ENCODE data around the gene ACLY.
"Not testable (repeated sequence)": the region's sequence is repeated elsewhere in the genome, so short reads cannot be mapped to it uniquely, and the experiment has no call there.

The ACLY gene

DNA sequence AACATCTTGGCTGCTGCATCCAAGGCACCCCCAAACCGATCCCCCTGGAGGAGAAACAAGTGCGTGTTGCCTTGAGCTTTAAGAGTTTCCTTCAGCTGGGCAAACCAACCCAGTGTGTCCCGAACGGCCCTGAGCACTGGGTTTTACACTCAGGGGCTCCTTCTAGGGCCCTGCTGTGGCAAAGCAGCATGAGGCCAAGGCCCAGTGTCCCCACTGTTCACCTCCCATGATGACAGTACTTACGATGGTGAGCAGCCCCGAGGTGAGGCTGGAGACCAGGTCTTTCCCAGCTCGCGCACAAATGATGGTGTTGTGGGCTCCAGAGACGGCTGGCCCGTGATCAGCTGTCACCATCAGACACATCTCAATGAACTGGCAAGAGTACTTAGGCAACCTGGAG, 47.0 kb downstream of the ACLY start:
- no peak for DNase-seq (ENCODE audit: low read depth)

DNA sequence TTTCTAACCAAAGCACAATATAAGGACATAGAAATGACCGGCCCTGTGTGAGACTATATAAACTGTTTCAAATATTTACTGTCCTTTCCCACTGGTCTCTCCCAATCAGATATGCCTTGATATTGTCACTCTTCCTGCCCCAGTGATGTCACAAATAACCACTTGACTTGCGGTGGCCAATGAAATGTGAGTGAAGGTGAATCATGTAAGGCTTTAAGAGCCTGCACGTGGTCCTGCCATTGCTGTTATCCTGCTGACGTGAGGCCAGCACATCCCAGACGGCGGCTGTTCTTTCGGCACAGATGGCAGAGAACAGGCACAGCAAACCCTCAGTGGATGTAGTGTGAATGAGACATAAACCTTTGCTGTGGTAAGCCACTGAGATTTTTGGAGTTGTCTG, 48.1 kb downstream of the ACLY start:
- DNase-seq (ENCODE audit: low read depth), result no peak

DNA sequence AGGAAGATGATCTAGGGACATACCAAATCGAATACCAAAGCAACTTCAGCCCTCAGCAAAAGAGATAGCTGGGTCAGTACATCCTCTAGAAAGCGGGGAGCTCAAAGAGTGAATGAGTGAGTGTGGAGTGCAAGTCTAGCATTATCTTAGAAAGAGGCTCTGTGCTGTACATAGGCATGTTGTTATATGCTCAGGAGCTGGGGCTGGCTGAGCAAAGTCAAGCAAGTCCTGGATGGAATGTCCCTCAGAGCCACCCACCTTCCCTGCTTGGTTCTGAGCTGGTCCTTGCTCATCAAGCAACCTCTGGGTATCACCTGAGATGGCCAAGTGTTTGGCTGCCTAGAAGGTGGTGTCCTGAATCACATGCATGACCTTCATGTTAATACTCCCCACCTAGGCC, 48.7 kb downstream of the ACLY start:
- DNase-seq (ENCODE audit: low read depth), result no peak

DNA sequence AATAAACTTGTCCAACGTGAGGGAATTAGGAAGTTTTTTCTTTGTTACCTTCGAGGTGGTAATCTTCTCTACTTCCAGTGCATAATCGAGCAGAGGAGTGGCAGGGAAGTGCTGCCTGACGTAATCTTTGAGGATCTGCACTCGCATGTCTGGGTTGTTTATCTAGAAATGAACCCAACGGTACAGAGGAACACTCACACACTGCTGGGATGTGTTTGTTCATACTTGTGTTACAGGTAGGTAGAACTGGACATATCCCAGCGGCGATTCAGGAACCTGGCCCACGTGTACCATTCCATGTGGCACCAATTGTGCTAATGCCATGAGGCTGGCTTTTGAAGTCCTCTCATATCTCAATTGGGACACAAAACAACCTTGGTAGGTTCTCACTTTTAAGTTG, 49.3 kb downstream of the ACLY start:
- no peak for DNase-seq (ENCODE audit: low read depth)

DNA sequence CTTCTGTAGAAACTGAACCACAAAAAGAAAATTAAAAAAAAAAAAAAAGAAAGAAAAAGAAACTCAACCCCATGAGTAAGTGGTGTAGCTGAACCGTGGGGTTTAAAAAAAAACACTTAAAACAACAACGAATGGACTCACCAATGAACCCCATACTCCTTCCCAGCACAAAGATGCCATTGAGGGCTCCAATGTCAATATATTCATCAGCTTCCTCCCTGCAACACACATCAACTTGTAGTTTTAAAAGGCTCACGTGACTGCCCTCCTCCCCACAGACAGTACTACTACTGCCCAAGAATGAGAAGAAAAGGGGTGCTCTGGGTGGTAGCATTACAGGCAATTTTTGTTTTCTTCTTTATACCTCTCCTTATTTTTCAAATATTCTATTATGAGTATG, 50.2 kb downstream of the ACLY start:
- DNase-seq (ENCODE audit: low read depth), result no peak

GRCh38 chr17:41865596-41865893, 53.2 kb downstream of the ACLY start:
- DNase-seq (ENCODE audit: low read depth), result no peak

- DNase-seq (ENCODE audit: low read depth), result peak; percentile 91
These were observed 53.7 kb downstream of the ACLY start, which contains the start of gene KLHL11 for GRCh38 chr17:41864836-41865595. Gene KLHL11 (minus strand): TSS chr17:41865423. CDS start chr17:41865370, 53 bp downstream.

- peak; percentile 17 for DNase-seq (ENCODE audit: low read depth)
These were observed 54.3 kb downstream of the ACLY start for GRCh38 chr17:41864498-41864835.

GRCh38 chr17:41863074-41863848, 55.5 kb downstream of the ACLY start:
- no peak for DNase-seq (ENCODE audit: low read depth)

- no peak for DNase-seq (ENCODE audit: low read depth)
These were observed 58.4 kb downstream of the ACLY start for GRCh38 chr17:41860254-41860931.

- not testable (repeated sequence) for DNase-seq (ENCODE audit: low read depth)
These were observed 67.4 kb downstream of the ACLY start for GRCh38 chr17:41851382-41851781.

DNA sequence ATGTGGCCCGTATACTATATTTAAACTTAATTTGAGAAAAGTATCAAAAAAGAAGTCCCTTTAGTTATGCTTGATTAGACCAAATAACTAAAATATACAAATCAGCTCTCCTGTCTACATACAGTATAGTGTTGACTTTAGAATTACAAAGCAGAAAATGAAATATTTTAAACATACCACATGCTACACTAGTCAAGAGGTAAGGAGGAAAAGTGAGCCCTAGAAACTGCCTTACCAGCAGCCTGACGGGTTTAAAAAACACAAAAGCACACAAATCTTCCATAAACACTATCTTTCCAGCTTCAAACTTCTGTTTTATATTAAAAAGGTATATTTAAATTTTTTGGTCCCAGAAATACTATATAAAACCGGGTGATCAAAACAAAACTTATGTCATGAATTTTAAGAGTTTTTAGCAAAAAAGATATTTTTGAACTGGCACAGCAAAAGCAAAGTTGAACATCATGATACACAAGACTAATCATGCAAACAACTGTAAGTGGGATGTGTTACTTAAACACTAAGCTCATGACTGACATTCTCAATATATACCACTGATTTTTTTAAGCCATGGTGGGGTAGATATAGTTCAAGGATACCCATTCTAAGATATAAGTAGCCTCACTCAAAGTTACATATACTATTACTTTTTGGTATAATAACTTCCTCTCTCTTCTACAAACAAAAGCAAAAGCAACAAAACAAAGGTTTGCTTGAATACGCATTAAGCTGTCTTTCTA, 69.3 kb downstream of the ACLY start:
- no peak for DNase-seq (ENCODE audit: low read depth)

GRCh38 chr17:41848788-41849187, 70.0 kb downstream of the ACLY start:
- DNase-seq (ENCODE audit: low read depth), result peak; percentile 28

DNA sequence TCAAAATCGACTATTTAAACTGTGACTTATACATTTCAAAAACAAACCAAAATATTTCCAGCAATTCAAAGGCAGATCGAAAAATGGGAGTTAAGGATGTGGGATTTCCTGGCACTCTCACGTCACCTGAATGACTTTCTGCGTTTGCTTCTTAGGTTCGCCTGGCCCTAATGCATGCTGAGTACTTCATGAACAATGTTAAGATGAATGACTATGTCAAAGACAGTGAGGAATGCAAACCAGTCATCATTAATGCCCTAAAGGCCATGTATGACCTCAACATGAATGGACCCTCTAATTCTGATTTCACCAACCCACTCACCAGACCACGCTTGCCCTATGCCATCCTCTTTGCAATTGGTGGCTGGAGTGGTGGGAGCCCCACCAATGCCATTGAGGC, 73.8 kb downstream of the ACLY start:
- DNase-seq (ENCODE audit: low read depth), result no peak

DNA sequence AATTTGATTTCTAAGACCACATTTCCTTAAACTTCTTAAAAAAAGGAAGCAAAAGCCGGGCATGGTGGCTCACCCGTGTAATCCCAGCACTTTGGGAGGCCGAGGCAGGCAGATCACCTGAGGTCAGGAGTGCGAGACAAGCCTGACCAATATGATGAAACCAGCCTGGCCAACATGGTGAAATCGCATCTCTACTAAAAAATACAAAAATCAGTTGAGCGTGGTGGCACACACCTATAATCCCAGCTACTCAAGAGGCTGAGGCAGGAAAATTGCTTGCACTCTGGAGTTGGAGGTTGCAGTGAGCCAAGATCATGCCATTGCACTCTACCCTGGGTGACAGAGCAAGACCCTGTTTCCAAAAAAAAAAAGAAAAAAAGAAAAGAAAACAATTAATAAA, 78.0 kb downstream of the ACLY start:
- not testable (repeated sequence) for DNase-seq (ENCODE audit: low read depth)

DNA sequence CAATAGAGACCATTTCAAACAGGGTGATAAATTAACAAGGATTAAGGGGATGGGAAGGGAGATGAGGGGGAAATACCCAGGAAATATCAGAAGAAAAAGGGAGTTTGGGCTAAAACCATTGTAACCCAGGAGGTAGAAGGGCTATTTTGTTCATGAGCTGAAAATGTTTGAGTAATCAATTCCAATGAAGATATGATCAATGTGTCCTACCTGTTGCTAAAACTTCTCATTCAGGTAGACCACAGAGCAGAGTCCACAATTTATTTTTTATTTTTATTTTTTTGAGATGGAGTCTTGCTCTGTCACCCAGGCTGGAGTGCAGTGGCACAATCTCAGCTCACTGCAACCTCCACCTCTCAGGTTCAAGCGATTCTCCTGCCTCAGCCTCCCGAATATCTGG, 79.3 kb downstream of the ACLY start:
- not testable (repeated sequence) for DNase-seq (ENCODE audit: low read depth)

GRCh38 chr17:41837761-41838538, 80.8 kb downstream of the ACLY start, which contains the start of gene KLHL10:
Gene KLHL10 (plus strand): TSS chr17:41837825. CDS start chr17:41837933, 108 bp downstream.
- no peak for DNase-seq (ENCODE audit: low read depth)

DNA sequence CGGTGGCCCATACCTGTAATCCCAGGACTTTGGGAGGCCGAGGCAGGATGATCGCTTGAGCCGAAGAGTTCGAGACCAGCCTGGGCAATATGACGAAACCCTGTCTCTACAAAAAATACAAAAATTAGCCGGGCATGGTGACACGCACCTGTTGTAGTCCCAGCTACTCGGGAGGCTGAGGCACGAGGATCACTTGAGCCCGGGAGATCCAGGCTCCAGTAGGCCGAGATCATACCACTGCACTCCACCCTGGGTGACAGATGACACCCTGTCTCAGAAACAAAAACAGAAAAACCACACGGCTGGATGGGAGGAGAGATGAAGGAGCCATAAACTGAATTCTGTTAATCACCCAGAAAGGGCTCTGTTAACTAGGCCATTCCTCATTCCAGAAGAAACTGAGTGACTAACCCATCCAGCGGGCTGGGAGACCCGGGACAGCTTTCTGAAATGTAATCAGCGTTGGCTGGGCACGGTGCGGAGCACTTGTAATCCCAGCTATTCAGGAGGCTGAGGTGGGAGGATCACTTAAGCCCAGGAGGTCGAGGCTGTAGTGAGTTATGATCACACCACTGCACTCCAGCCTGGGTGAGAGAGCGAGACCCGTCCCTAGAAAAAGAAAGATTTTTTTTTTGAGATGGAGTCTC, 82.1 kb downstream of the ACLY start:
- no peak for DNase-seq (ENCODE audit: low read depth)

DNA sequence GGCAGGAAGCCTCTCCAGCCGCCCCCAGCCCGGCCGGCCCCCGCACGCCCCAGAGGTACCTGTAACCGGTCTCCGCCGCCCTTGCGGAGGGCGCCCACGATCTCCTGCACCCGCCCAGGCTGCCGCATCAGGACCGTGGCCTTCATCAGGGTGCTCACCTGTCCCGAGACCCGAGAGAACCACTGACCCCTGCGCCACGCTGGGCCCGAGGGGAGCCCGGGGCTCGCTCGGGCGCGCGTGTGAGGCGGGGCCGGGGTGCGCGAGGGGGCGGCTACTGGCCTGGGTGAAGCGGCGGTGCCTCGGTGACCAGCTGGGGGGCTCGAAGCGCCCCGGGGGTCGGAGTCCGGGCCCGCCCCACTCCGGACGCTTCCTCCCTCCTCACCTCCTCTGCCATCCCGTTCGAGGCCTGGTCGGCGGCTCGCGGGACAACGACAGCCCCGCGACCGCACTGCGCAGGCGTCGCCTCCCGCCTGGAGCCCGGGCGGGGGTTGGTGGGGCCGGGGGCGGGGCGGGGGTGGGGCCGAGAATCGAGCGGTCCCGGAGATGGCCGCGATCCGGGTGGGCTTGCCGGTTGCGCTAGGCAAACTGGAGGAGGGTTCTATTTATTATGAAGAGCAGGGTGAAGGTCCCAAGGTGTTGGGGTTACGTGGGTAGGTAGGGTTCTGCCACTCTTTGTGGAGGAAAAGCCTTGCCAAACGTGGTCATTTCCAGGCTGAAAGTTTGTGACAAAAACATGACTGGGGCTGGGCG, 82.8 kb downstream of the ACLY start, which contains the start of gene NT5C3B:
TSS of gene NT5C3B (minus strand) at position 433 of the 750 bp plus-strand sequence. CDS start at position 394, 39 bp downstream.
- no peak for DNase-seq (ENCODE audit: low read depth)

DNA sequence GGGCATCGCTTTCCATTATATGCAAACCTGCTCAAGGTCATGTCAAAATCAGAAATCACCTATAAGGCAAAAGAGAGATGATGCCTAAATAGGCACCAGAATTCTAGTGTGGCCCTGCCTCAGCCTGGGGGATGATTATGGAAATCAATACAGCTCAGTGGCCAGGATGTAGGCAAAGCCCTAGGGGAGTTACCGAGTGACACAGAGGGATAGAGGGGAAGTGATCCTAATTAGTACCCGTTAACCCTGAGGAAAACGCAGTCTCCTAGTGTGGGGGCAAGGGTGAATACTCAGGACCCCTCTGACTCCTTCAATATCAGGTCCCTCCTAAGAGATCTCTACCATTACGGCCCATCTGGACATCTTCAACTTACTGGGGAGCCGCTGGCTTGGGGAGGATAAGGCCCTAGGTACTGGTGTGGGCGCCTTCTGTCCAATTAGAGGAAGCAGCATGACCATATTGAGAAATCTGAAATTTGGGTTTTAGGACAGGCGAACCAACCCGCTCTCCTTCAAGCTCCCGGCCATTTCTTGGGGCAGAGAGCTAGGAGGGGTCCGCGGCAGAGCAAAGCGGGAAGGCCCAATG, 83.4 kb downstream of the ACLY start:
- no peak for DNase-seq (ENCODE audit: low read depth)
